Right hindlimb (tissue), 1 donor: ENCODE data around the gene FCER1G.

Source experiments
- DNase-seq: peaks from one replicate; pipeline ENCODE4 v3.0.0-alpha.2; 2018

The FCER1G gene

GRCh38 chr1:161215076-161215475 is at the start of gene FCER1G:
FCER1G (plus strand) TSS chr1:161215295; CDS start chr1:161215322, 27 bp downstream.
- DNase-seq = no peak

DNA sequence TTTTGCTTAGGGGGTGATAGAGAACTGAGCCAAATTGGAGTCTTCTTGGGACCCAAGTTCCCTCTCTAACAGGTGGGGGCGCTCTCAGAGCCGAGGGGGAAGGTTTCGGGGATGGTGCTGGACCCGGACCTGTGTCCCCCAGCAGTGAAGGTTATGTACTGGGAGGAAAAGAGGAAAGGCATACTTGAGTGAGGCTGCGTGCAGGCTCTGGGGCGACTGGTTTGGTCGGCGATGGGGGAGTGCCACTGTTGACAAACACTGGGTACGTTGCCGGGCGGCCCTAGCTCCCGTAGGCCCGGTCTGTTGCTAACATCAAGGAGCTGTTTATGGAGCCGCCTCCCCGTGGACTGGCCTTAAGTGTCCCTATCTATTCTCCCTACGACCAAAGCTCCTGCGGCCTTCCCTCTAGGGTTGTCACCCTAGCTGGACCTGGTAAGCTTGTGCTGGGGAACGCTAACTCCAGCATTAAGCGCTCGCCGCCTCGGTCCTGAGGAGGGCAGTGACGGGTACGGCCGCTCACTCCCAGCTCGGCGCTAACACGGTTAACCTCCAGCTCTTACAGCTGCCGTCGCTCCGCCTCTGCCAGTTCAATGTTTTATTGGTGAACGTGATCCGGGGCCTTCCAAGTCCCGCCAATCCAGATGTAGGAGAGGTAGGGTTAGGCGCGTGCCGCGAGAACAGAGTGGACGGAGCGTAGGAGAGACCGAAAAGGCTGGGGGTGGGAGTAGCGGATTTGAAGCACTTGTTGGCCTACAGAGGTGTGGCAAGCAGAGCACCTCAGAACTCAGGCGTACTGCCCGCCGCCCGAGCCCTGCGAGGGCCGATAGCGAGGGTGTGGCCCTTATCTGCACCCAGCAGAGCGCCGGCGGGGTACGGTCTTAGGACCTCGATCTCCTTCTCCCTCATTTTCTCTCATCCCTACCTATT is 49.1 kb upstream of the FCER1G start, which contains the start of gene PPOX:
Gene PPOX (plus strand): TSS at position 685 of the 927 bp plus-strand sequence. CDS start 422 bp downstream, outside the sequence.
- DNase-seq = peak; percentile 98

GRCh38 chr1:161166669-161167548 is 48.2 kb upstream of the FCER1G start:
- DNase-seq = no peak

DNA sequence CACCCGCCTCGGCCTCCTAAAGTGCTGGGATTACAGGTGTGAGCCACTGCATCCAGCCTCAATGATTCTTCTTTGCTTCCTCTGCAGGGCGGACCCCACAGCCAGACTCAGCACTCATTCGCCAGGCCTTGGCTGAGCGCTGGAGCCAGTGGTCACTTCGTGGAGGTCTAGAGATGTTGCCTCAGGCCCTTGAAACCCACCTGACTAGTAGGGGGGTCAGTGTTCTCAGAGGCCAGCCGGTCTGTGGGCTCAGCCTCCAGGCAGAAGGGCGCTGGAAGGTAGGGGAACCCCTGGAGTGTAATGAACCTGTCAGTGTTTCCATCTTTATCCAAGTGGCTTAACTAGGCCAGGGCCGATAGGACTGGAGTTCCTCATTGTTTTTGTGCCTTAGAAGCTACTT is 46.2 kb upstream of the FCER1G start:
- DNase-seq = no peak

DNA sequence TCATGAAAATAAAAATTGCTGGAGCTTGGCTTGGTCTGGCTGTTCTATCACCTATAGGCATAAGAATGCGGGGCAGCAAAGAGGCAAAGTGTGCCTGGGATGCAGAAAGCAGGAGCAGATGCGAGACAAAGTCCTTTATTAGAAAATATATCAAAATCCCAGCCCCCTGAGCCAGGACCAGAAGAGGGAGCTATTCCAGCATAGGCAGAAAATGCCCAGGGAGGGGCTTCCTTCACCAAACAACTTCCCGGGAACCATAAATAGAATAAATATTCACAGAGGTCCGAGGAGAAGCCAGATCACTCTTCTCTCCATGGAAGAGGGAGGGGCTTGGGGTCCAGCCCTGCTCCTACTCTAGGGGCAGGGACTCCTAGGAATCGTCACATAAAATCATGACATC is 43.9 kb upstream of the FCER1G start:
- DNase-seq = no peak

- no peak for DNase-seq
Measured at GRCh38 chr1:161171696-161172095, 43.4 kb upstream of the FCER1G start.

- no peak for DNase-seq
Measured at GRCh38 chr1:161172349-161172748, 42.7 kb upstream of the FCER1G start.

DNA sequence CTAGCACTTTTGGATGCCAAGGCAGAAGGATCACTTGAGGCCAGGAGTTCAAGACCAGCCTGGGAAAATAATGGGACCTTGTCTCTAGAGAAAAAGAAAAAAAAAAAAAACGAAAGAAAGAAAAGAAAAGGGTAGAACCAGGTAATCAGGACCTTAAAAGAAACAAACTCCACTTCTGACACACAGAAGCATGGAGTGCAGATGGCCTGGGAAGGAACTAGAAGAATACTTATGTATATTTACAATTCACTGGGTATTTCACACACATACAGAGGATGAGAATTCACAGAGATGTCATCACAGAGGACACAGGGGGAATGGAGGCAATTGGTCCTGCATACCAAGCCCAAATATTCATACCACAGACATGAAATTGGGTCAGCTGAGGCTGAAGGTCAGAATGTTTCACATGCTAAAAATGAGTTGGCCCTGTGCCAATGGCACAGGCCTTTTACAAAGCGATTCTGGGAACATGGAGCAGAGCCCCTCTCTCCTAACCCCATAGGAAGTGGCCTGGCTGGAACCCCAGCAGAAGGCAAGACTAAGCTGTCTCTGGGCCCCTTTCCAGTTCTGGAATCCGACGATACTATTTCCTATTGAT is 42.2 kb upstream of the FCER1G start:
- peak; percentile 51 for DNase-seq

GRCh38 chr1:161173711-161174110 is 41.4 kb upstream of the FCER1G start:
- DNase-seq = no peak

GRCh38 chr1:161174911-161175310 is 40.2 kb upstream of the FCER1G start:
- DNase-seq = no peak

- DNase-seq = no peak
Measured at GRCh38 chr1:161175771-161176453, 39.2 kb upstream of the FCER1G start.

DNA sequence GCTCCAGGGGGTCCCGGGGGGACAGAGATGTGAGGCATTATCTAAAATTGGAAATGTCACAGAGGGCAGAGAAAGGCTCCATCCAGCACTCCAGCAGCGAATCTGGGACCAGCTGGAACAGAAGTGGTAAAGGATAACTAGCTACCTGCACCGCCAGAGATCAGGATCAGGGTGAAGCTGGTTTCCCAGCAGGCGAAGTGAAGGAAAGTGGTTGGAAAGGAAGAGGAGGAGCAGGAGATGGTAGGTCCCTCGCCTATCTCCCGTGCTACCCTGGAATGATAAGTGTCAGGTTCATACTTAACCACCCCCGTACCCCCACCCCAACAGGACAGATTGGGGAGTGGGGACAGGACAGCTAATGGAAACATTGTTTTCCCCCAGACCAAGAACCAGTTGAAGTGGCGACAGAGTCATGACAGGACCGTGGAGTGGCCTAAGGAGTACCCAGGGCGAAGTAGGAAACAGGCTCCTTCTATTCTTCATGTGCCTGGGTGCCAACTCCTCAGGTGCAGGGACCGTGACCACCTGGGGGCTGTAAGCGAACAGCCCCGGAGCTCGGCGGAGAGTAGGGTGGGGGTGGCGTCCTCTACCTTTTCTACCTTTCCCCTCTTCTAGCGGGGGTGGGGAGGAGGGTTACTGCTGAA is 38.5 kb upstream of the FCER1G start:
- no peak for DNase-seq

DNA sequence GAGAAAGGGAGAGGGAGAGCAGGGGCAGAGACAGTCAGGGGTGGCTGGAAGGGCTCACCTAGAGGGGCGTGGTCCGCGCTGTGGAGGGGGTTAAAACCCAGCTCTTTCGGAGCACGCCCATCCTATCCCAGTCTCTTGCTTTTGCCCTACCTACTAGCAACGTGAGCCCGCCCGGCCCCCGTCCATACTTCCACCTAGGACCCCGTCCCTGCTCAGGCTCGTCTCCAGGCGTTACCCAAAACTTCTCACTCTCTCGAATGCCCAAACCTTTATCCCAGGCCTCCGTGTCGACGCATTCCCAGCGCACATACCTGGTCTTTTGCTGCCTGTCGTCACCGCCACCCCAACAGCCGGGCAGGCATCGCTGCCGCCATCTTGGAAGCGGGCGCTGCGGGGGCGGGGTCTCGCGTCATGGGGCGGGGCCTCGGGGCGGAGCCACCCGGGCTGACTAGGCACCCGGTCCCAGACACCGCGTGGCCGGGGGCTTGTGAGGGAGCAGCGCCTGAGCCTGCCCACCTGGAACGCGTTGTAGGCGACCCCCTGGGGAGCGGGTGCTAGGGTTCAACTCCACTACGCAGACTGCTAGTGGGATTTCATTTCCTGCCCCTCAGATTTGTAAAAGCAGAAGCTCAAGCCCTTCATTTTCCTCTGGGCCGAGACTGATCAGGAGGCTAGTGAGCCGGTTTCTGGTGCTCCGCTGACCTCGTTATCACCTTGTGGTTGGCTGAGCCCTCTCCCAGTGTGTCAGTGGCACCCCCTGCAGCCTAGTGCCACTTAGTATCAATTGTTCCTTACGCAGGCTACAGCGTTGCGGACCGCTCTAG is 37.8 kb upstream of the FCER1G start, which contains the start of gene B4GALT3:
Gene B4GALT3 (minus strand): TSS at position 396 of the 824 bp plus-strand sequence. CDS start 1,447 bp downstream, outside the sequence.
- DNase-seq = peak; percentile 95

- DNase-seq = no peak
Measured at GRCh38 chr1:161177936-161178244, 37.2 kb upstream of the FCER1G start.

DNA sequence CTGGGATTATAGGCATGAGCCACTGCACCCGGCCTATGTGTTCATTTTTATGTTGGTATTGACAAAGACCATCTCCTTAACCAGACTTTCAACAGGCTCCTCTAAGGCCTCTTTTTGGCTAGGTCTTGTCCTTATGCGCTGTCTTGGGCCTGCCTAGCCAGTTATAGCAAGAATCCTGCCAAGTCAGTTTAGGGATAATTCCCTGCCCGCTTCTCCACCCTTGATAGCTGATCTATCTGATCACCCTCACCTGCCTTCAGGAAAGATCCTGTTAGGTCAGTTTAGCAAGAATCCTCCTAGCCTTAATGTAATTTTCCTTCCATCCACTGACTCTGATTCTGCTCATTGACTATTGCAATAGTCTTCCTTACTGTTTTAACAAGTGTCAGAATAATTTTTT is 35.4 kb upstream of the FCER1G start:
- no peak for DNase-seq

DNA sequence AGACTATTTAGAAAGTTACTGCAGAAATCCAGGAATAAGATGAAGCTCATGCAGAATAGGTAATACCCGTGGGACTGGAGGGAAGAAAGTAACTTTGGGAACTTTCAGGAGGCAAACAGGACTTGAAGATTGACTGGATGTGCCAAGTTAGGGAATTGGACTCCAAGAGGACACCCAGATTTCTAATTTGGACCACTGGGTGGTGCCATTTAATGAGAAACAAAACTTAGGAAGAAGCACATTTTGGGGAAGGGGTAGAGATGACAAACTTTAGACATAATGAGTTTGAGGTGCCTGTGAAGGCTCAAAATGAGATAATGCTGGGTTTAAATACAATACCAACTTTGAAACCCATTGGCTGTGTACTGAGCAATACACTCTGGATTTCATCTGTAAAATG is 34.5 kb upstream of the FCER1G start:
- DNase-seq = no peak

DNA sequence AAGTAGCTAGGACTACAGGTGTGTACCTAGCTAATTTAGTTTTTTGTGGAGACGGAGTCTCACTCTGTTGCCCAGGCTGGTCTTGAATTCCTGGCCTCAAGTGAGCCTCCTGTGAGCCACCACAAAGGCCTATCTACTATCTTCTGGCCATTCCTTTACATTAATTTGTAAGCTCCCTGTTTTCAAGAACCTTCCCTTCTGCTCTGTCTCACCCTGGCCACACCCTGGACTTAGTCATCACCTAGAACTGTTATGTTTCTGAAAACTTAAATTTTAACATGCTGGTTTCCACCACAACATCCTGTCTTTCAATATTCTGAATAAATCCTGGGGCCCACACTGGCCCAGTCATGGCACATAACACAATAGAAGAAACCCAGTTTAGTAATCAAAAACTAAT is 32.9 kb upstream of the FCER1G start:
- DNase-seq = no peak

- DNase-seq = peak; percentile 73
Measured at GRCh38 chr1:161185282-161185682, 29.8 kb upstream of the FCER1G start.

DNA sequence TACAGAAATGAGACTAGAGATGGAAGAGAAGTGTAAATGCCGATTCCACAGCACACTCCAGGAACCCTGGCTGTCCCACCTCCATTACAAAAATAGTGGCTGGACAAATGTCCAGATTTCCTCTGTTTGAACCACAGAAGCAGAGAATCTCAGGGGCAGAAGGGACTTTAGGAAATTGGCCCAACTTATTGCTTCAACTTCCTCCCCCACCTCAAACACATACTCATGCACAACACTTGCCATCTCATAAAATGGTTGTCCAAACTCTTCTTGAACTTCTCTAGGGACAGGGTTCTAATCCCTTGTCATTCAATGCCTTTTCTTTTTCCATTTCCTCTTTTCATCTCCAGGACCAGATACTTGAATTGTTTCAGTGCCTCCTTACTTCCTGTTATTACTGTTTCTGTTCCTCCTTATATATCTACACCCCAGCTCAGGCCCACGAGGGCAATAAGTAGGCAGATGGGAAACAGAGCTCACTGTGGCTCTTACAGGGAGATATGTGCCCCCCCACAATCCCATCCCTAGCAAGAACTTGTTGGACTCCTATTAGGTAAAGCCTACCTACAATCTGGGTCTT is 29.3 kb upstream of the FCER1G start:
- peak; percentile 24 for DNase-seq

DNA sequence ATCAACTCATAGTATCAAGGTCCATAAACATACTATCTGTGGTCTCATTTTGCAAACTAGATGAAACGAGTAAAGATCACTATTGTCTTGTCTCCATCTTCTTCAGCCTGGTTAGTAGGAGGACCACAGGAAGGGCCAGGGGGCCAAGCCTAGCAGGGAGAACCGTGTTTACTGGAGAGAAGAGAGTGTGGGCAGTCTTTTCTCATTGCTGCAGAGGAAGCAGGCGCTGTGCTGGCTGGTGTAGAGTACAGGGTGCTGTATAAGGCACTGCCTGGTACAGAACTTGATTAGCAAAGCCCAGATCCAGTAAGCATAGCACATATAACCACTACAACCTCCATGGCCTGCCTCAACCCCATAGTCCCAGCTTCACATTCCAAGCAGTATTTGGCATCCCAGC is 27.8 kb upstream of the FCER1G start:
- DNase-seq = no peak

DNA sequence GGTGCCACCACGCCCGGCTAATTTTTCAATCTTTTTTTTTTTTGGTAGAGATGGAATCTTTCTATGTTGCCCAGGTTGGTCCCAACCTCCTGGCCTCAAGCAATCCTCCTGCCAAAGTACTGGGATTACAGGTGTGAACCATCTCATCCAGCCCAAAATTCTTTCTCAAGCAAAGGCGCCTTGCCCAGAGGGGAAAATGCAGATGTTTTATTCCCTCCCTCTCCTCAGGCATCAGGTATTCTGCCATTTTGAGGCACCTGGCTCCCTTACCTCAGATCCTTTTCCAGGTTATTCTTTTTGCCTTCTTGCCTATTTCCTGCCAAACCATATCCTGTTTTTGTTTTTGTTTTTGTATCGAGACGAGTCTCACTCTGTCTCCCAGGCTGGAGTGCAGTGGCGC is 26.7 kb upstream of the FCER1G start:
- DNase-seq = no peak
